Astrocyte of the cerebellum (primary cell): ENCODE measurements around the gene LSS.
"Not testable (repeated sequence)": the region's sequence is repeated elsewhere in the genome, so short reads cannot be mapped to it uniquely, and the experiment has no call there.

Experiments used
- DNase-seq: peaks from one replicate; pipeline ENCODE4 v3.0.0-alpha.2; 2011; ENCODE audit warnings: low read depth
- H3K4me3 ChIP-seq: 2 replicates; pipeline ENCODE4 v1.5.1; 2011; ENCODE audit warnings: mild to moderate bottlenecking, low read depth, low read length, moderate library complexity
- in situ Hi-C: cut with HindIII; loops from 2 replicates; pipeline ENCODE4 v1.10.0; 2017; ENCODE audit warnings: low sequenced_read_pairs
- TF ChIP-seq, protein P1 (sequence below): IDR thresholded peaks from 2 replicates; pipeline ENCODE4 v1.5.1; 2012; ENCODE audit warnings: low read length, low read depth, moderate library complexity, mild to moderate bottlenecking; ENCODE audit errors: missing control alignments

Gene LSS

DNA sequence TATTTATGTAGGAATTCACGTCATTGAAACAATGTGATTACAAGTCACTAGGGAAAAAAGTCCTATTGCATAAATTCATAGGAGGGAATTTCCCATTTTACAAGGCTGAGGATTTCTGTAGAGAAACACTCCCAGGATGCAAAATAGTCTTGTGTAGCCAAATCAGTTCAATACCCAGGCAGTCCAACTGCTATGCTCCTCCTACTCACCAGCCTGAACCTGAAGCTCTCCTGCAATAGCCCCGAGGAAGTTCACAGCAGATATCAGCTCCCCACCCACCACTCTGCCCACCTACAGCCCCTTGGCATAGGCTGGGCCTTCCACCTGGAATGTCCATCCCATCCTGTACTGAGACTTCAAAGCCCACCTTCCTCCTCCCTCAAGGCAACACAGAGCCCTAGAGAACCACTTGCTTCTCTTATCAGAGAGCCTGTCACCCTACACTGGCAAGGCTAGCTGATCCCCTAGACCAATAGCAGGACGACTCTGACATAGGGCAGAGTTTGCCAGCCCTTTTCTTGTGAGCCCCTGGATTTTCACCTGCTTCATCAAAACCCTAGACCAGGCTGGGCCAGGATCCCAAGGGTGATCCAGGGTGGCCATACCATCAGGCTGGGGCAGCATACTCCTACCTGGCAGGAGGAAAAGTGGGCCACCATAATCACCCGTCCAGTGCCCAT, 1.5 kb downstream of the LSS start:
- H3K4me3 ChIP-seq = peak overlapping the region; percentile 62
- TF ChIP-seq, protein P1, sequence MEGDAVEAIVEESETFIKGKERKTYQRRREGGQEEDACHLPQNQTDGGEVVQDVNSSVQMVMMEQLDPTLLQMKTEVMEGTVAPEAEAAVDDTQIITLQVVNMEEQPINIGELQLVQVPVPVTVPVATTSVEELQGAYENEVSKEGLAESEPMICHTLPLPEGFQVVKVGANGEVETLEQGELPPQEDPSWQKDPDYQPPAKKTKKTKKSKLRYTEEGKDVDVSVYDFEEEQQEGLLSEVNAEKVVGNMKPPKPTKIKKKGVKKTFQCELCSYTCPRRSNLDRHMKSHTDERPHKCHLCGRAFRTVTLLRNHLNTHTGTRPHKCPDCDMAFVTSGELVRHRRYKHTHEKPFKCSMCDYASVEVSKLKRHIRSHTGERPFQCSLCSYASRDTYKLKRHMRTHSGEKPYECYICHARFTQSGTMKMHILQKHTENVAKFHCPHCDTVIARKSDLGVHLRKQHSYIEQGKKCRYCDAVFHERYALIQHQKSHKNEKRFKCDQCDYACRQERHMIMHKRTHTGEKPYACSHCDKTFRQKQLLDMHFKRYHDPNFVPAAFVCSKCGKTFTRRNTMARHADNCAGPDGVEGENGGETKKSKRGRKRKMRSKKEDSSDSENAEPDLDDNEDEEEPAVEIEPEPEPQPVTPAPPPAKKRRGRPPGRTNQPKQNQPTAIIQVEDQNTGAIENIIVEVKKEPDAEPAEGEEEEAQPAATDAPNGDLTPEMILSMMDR = no peak
- no peak for DNase-seq
- in situ Hi-C loops = no loop called here

DNA sequence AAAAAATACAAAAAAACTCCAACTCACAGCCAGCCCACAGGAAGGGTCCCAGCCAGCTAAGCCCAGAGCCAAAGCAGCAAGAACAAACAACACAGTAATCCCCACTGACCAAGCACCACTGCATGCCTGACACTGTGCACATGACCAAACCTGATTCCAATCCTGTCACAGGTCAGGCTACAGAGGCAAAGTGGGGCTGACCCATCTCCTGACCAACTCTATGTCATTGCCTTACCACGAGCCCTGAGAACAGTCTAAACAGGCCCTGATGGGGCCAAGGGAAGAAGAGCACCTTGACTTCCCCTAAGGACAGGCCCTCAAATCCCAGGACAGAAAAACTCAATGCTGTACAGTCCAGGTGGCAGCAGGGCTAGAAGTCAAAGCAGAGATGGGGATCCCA, 2.4 kb downstream of the LSS start:
- peak overlapping the region; percentile 62 for H3K4me3 ChIP-seq
- in situ Hi-C loops = no loop called here
- TF ChIP-seq, protein P1 = no peak
- no peak for DNase-seq

DNA sequence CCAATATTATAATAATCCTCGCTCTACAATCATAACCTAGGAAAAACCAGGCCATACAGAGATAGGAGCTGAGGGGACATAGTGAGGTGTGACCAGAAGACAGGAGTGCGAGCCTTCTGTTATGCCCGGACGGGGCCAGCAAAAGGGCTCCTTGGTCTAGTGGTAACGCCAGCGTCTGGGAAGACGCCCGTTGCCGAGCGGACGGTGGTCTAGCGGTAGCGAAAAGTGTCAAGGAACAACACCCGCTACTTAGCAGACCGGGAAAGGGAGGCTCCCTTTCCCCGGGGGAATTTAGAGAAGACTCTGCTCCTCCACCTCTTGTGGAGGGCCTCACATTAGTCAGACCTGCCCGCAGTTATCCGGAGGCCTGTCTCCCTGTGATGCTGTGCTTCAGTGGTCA, 4.9 kb downstream of the LSS start:
- DNase-seq, in situ Hi-C loops: not testable (repeated sequence)

DNA sequence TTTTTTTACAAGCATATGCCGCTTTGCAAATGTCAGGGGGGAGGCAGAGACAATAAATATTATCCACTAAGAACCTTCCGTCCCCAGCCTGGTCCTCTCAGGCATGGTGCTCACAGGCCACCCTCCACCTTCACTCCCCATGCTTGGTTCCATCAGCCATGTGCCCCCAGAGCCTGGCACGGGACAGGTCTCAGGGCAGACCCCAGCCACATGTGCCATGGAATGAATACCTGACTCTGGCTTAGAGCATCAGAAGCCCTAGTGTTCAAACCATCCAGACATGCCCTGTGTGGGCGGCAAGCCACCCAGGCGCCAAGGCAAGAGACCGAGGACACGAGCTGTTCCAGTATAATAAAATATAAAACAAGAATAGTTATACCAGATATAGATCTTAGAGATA, 5.4 kb downstream of the LSS start:
- no peak overlapping the region for H3K4me3 ChIP-seq
- in situ Hi-C loops = no loop called here
- TF ChIP-seq, protein P1 = no peak
- DNase-seq = no peak

More for the DNA sequence above, 4.9 kb downstream of the LSS start:
- H3K4me3 ChIP-seq = not testable (repeated sequence)

DNA sequence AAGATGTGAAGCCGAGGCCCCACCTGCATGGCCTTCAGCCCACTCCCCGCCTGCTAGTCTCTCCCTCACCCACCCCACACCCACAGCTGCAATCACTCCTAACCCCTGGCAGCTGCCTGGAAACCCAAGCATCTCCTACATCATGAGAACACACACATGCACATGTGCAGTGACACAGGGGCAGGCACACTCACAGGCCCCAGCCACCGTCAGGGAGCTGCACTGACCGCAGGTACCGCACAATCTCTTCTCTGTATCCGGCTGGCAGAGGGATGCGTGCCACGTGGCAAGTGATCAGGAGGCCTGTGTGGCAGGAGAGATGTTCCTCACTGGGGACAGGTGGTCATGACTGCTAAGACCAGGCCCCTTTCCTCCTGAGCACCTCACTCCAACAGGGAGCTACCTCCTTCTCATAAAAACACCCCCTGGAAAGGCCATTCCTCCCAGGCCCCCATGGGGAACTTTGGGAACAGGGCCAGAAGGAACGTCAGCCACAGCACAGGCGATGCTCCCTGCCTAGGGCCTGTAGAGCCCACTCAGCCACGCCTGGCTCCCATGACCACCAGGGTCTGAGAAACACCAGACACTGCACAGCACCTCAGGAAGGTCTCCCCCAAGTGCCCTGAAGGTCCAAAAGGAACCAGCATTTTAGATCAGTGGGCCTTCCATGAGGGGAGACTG, 6.0 kb downstream of the LSS start:
- TF ChIP-seq, protein P1 = no peak
- in situ Hi-C loops = no loop called here
- DNase-seq = no peak
- H3K4me3 ChIP-seq = no peak overlapping the region

DNA sequence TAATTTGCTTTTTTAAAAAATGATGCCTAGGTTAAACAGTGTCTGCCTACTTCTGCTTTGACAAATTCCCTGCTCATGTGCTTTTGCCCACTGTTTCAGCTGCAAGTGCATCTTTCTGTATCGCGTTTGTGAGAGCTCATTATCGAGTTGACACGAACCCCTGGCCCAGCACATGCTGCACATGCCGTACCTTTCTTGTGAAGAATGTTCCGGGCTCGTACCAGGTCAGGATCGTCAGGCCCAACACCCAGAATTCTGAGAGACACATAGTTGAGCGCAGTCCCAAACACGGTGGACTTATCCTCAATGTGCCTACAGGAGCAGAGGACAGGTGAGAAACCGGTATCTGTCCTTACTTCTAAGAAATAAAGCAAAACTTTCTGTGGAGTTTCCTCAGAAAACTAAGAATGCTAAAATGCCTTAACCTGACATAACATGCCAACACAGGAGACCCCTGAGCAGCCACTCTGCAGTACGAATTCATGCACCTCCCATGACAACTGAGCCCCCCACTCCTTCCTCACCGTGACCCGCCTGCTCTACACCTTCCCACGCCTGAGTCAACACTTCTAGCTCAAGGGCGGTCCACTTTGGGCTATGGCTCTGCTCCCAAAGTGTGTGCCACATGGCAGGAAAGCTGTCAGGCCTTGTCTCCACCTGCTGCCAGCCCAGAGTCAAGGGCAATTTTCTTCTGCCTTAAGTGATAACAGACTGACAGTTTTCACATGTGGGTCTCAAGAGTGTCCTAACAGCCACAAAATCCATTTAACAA, 6.7 kb downstream of the LSS start:
- H3K4me3 ChIP-seq = no peak overlapping the region
- TF ChIP-seq, protein P1 = no peak
- no peak for DNase-seq
- in situ Hi-C loops = no loop called here

DNA sequence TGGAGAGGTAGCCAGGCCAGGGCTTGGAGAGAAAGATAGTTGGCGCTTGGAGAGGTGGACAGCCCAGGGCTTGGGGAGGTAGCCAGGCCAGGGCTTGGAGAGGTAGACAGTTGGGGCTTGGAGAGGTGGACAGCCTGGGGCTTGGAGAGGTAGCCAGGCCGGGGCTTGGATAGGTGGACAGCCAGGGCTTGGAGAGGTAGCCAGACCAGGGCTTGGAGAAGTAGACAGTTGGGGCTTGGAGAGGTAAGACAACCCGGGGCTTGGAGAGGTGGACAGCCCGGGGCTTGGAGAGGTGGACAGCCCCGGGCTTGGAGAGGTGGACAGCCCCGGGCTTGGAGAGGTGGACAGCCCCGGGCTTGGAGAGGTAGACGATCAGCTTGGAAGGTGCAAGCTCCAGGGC, 7.7 kb downstream of the LSS start:
- no peak for DNase-seq
- H3K4me3 ChIP-seq = no peak overlapping the region
- in situ Hi-C loops = no loop called here

More for the DNA sequence above, 7.7 kb downstream of the LSS start:
- TF ChIP-seq, protein P1 = no peak
